HEK293T (cell line): ENCODE results near the gene RS1.
A peak's percentile ranks its signal among the peaks of the same experiment; 100 is the strongest.

ENCODE experiments used
- CTCF ChIA-PET: fragments of 350-600 bp; formaldehyde crosslinking; extraction: SDS; loops from one replicate; lab custom pipeline; 2021; ENCODE audit warnings: antibody characterized with exemption, inconsistent platforms; lab: Yijun Ruan, JAX
- POLR2A ChIA-PET: fragments of 350-600 bp; formaldehyde crosslinking; extraction: SDS; loops from one replicate; lab custom pipeline; 2020; ENCODE audit warnings: antibody characterized with exemption, inconsistent platforms; lab: Yijun Ruan, JAX
- DNase-seq: peaks from one replicate; pipeline ENCODE4 v3.0.0; 2012; ENCODE audit warnings: mixed read lengths; ENCODE audit errors: extremely low spot score
- ARNT ChIP-seq: fragments of 450-650 bp; IDR thresholded peaks from 2 replicates; pipeline ENCODE4 v1.6.1; 2017; ENCODE audit warnings: mild to moderate bottlenecking
- BHLHE40 ChIP-seq: fragments of 450-650 bp; IDR thresholded peaks from 2 replicates; pipeline ENCODE4 v1.6.1; 2016; ENCODE audit warnings: mild to moderate bottlenecking, moderate library complexity, borderline replicate concordance
- CTBP1 ChIP-seq: fragments of 450-650 bp; IDR thresholded peaks from 2 replicates; pipeline ENCODE4 v1.6.1; 2016; ENCODE audit warnings: borderline replicate concordance
- ELF4 ChIP-seq: fragments of 450-650 bp; IDR thresholded peaks from 2 replicates; pipeline ENCODE4 v1.6.1; 2017; ENCODE audit warnings: antibody characterized with exemption
- FOXA1 ChIP-seq: fragments of 450-650 bp; IDR thresholded peaks from 2 replicates; pipeline ENCODE4 v1.6.1; 2016; ENCODE audit warnings: mild to moderate bottlenecking
- FOXK2 ChIP-seq: fragments of 450-650 bp; IDR thresholded peaks from 2 replicates; pipeline ENCODE4 v1.6.1; 2016; ENCODE audit warnings: mild to moderate bottlenecking
- FOXM1 ChIP-seq: fragments of 450-650 bp; IDR thresholded peaks from 2 replicates; pipeline ENCODE4 v1.6.1; 2017; ENCODE audit warnings: mild to moderate bottlenecking, borderline replicate concordance
- HDGF ChIP-seq: fragments of 450-650 bp; IDR thresholded peaks from 2 replicates; pipeline ENCODE4 v1.6.1; 2017; ENCODE audit warnings: antibody characterized with exemption, borderline replicate concordance
- L3MBTL2 ChIP-seq: fragments of 450-650 bp; conservative IDR thresholded peaks from 2 replicates; pipeline ENCODE4 v1.6.1; 2016; ENCODE audit warnings: mild to moderate bottlenecking
- LEF1 ChIP-seq: fragments of 450-650 bp; IDR thresholded peaks from 2 replicates; pipeline ENCODE4 v1.6.1; 2017; ENCODE audit warnings: mild to moderate bottlenecking, borderline replicate concordance
- NFRKB ChIP-seq: fragments of 450-650 bp; IDR thresholded peaks from 2 replicates; pipeline ENCODE4 v1.6.1; 2016; ENCODE audit warnings: mild to moderate bottlenecking, moderate library complexity
- PKNOX1 ChIP-seq: fragments of 450-650 bp; IDR thresholded peaks from 2 replicates; pipeline ENCODE4 v1.6.1; 2016
- SP1 ChIP-seq: fragments of 450-650 bp; IDR thresholded peaks from 2 replicates; pipeline ENCODE4 v1.6.1; 2017
- SUZ12 ChIP-seq: fragments of 450-650 bp; IDR thresholded peaks from 2 replicates; pipeline ENCODE4 v1.6.1; 2016; ENCODE audit warnings: mild to moderate bottlenecking
- TARDBP ChIP-seq: fragments of 450-650 bp; IDR thresholded peaks from 2 replicates; pipeline ENCODE4 v1.6.1; 2016
- ZNF384 ChIP-seq: fragments of 450-650 bp; IDR thresholded peaks from 2 replicates; pipeline ENCODE4 v1.6.1; 2016

Gene RS1

GRCh38 chrX:18682979-18683387, 11.1 kb upstream of the RS1 start:
- DNase-seq: no peak
- TF ChIP-seq FOXK2: no peak
- ChIA-PET POLR2A (no interaction called here), CTCF (no interaction called here)

- POLR2A ChIA-PET: no interaction called here
- no peak for DNase-seq
- no peak for TF ChIP-seq SP1
- TF ChIP-seq ARNT: no peak
- TF ChIP-seq L3MBTL2: no peak
- CTCF ChIA-PET: no interaction called here
These were observed 10.1 kb upstream of the RS1 start for GRCh38 chrX:18681996-18682395.

- no peak for DNase-seq
- POLR2A ChIA-PET: no interaction called here
- CTCF ChIA-PET: interaction anchor here (0.5 to 1.5 kb wide), 8 partner anchors 12 to 1083 kb away, joined by 3 to 10 read pairs (median 4); no protein-coding TSS in a partner anchor
- no peak for TF ChIP-seq ELF4
These were observed 5.4 kb upstream of the RS1 start for GRCh38 chrX:18677161-18677869.

- no peak for TF ChIP-seq FOXA1
- TF ChIP-seq NFRKB: no peak
- TF ChIP-seq HDGF: no peak
- no peak for TF ChIP-seq BHLHE40
- no peak for TF ChIP-seq L3MBTL2
- TF ChIP-seq ARNT: no peak
- TF ChIP-seq TARDBP: no peak
- TF ChIP-seq FOXM1: no peak
- TF ChIP-seq PKNOX1: no peak
- TF ChIP-seq FOXK2: no peak
- no peak for TF ChIP-seq SUZ12
- TF ChIP-seq CTBP1: no peak
- TF ChIP-seq SP1: no peak
- no peak for TF ChIP-seq LEF1
- TF ChIP-seq ELF4: no peak
- peak; percentile 72 for DNase-seq
- ChIA-PET POLR2A (interaction anchor here (1.1 kb wide), 1 partner anchor 31 kb away, joined by 5 read pairs; the partner anchor contains the start of gene PPEF1), CTCF (interaction anchor here (0.5 to 1.5 kb wide), 11 partner anchors 12 to 266 kb away, joined by 3 to 10 read pairs (median 4); no protein-coding TSS in a partner anchor)
These were observed 4.6 kb upstream of the RS1 start for GRCh38 chrX:18676470-18676869.

GRCh38 chrX:18676050-18676449, 4.1 kb upstream of the RS1 start:
- DNase-seq: no peak
- ChIA-PET POLR2A (interaction anchor here (1.1 kb wide), 1 partner anchor 31 kb away, joined by 5 read pairs; the partner anchor contains the start of gene PPEF1), CTCF (interaction anchor here (0.6 to 1.5 kb wide), 9 partner anchors 12 to 266 kb away, joined by 3 to 10 read pairs (median 4); no protein-coding TSS in a partner anchor)
- TF ChIP-seq BHLHE40 (no peak), CTBP1 (no peak), NFRKB (no peak), FOXK2 (no peak), SUZ12 (no peak), TARDBP (no peak), FOXM1 (no peak), SP1 (no peak), ELF4 (no peak), L3MBTL2 (no peak), ARNT (no peak), ZNF384 (no peak), LEF1 (no peak), FOXA1 (no peak), PKNOX1 (no peak), HDGF (no peak)

- ChIA-PET POLR2A (no interaction called here), CTCF (interaction anchor here (0.6 to 1.1 kb wide), 2 partner anchors 11 to 124 kb away, joined by 4 read pairs; no protein-coding TSS in a partner anchor)
- TF ChIP-seq TARDBP (0 out of 2 replicates have a peak, but pooled peaks have one; percentile 35), L3MBTL2 (peak; percentile 76), SP1 (no peak), ZNF384 (peak; percentile 95)
- peak; percentile 89 for DNase-seq
These were observed 3.2 kb upstream of the RS1 start for GRCh38 chrX:18674788-18675735.

- no peak for TF ChIP-seq SP1
- no peak for TF ChIP-seq TARDBP
- no peak for TF ChIP-seq SUZ12
- TF ChIP-seq BHLHE40: no peak
- POLR2A ChIA-PET: no interaction called here
- CTCF ChIA-PET: no interaction called here
- DNase-seq: peak; percentile 17
These were observed 2.5 kb upstream of the RS1 start for GRCh38 chrX:18674417-18674787.
